IMR-90 (cell line): Measurements from ENCODE around the gene DCAF5. TPM values are rescaled to one million over a fixed set of nuclear protein-coding genes. Genes with fewer than 3 reads are reported as not detected.

Source experiments
- ATAC-seq: fragments of 200-7000 bp; cut with Tn5 transposase; 2 replicates; pipeline ENCODE4 v1.9.1; 2020; ENCODE audit warnings: low read depth, mild to moderate bottlenecking, moderate library complexity
- BruUV-seq: library from RNA; stranded (reverse); fragments of 400-500 nt; replicated peaks from 2 replicates; lab custom pipeline; 2021; lab: Mats Ljungman, UMichigan
- CTCF ChIA-PET: fragments of 300-600 bp; formaldehyde crosslinking; extraction: SDS; loops from one replicate; lab custom pipeline; 2021; ENCODE audit warnings: antibody characterized with exemption; lab: Yijun Ruan, JAX
- POLR2A ChIA-PET: fragments of 300-600 bp; sonication (Branson Sonifier 250); formaldehyde crosslinking; loops from one replicate; lab custom pipeline; 2022; ENCODE audit warnings: antibody characterized with exemption; ENCODE audit not compliant: unreplicated experiment; lab: Charles Lee
- DNase-seq: peaks from one replicate; pipeline ENCODE4 v3.0.0; 2013
- H2AFZ ChIP-seq: replicated peaks from 2 replicates; pipeline ENCODE3; 2013; ENCODE audit warnings: low read length, mild to moderate bottlenecking; ENCODE audit not compliant: poor library complexity
- H2AK5ac ChIP-seq: 2 replicates; pipeline ENCODE4 v1.6.1; 2013; ENCODE audit warnings: low read depth, low read length, inconsistent platforms
- H2AK9ac ChIP-seq: replicated peaks from 2 replicates; pipeline ENCODE3; 2013; ENCODE audit warnings: mild to moderate bottlenecking, low read depth, low read length, moderate library complexity; ENCODE audit not compliant: poor library complexity
- H2BK120ac ChIP-seq: 2 replicates; pipeline ENCODE4 v1.6.1; 2013; ENCODE audit warnings: low read depth, low read length, inconsistent platforms
- H2BK15ac ChIP-seq: 3 replicates; pipeline ENCODE4 v1.6.1; 2013; ENCODE audit warnings: low read depth, low read length, inconsistent platforms
- H2BK20ac ChIP-seq: 2 replicates; pipeline ENCODE4 v1.6.1; 2013; ENCODE audit warnings: low read depth, mild to moderate bottlenecking, inconsistent platforms, low read length, moderate library complexity
- H2BK5ac ChIP-seq: 2 replicates; pipeline ENCODE4 v1.6.1; 2013; ENCODE audit warnings: mild to moderate bottlenecking, low read depth, low read length, inconsistent platforms; ENCODE audit not compliant: poor library complexity, severe bottlenecking
- H3K14ac ChIP-seq: replicated peaks from 2 replicates; pipeline ENCODE4 v1.6.1; 2013; ENCODE audit warnings: low read depth, low read length, inconsistent platforms
- H3K18ac ChIP-seq: 2 replicates; pipeline ENCODE4 v1.6.1; 2013; ENCODE audit warnings: low read depth, low read length, control low read depth
- H3K23ac ChIP-seq: 2 replicates; pipeline ENCODE4 v1.6.1; 2013; ENCODE audit warnings: low read depth, low read length, inconsistent platforms
- H3K27ac ChIP-seq: 2 replicates; pipeline ENCODE4 v1.5.1; 2013; ENCODE audit warnings: mild to moderate bottlenecking, control low read depth, low read length; ENCODE audit not compliant: insufficient read depth
- H3K27me3 ChIP-seq: 2 replicates; pipeline ENCODE4 v1.6.1; 2013; ENCODE audit warnings: low read length; ENCODE audit not compliant: control insufficient read depth, insufficient read depth
- H3K36me3 ChIP-seq: 2 replicates; pipeline ENCODE4 v1.6.1; 2013; ENCODE audit warnings: low read length, mixed read lengths; ENCODE audit not compliant: control insufficient read depth, insufficient read depth
- H3K4ac ChIP-seq: 2 replicates; pipeline ENCODE4 v1.6.1; 2013; ENCODE audit warnings: low read depth, low read length, inconsistent platforms
- H3K4me1 ChIP-seq: 2 replicates; pipeline ENCODE4 v1.6.1; 2013; ENCODE audit warnings: low read length, mixed read lengths; ENCODE audit not compliant: control insufficient read depth, insufficient read depth
- H3K4me2 ChIP-seq: 2 replicates; pipeline ENCODE4 v1.6.1; 2013; ENCODE audit warnings: low read depth, mild to moderate bottlenecking, control low read depth, low read length, moderate library complexity
- H3K4me3 ChIP-seq: 2 replicates; pipeline ENCODE4 v1.5.1; 2013; ENCODE audit warnings: low read depth, mild to moderate bottlenecking, control low read depth, low read length, moderate library complexity; ENCODE audit not compliant: insufficient read depth
- H3K56ac ChIP-seq: 2 replicates; pipeline ENCODE4 v1.6.1; 2013; ENCODE audit warnings: low read length, inconsistent platforms; ENCODE audit not compliant: insufficient read depth; ENCODE audit errors: extremely low read depth
- H3K79me1 ChIP-seq, 2 experiments: 2 replicates each; pipeline ENCODE4 v1.6.1; 2013; ENCODE audit warnings: low read length in 2 of 2, inconsistent platforms in 1 of 2, low read depth in 1 of 2
- H3K9ac ChIP-seq: 2 replicates; pipeline ENCODE4 v1.6.1; 2013; ENCODE audit warnings: low read depth, low read length, control low read depth
- H3K9me1 ChIP-seq: 2 replicates; pipeline ENCODE4 v1.6.1; 2013; ENCODE audit warnings: low read length, inconsistent platforms; ENCODE audit not compliant: insufficient read depth
- H3K9me3 ChIP-seq: 2 replicates; pipeline ENCODE4 v1.6.1; 2013; ENCODE audit warnings: low read length; ENCODE audit not compliant: control insufficient read depth, insufficient read depth
- H4K20me1 ChIP-seq: 2 replicates; pipeline ENCODE4 v1.6.1; 2013; ENCODE audit warnings: low read length, inconsistent platforms; ENCODE audit not compliant: insufficient read depth
- H4K5ac ChIP-seq: 2 replicates; pipeline ENCODE4 v1.6.1; 2013; ENCODE audit warnings: mild to moderate bottlenecking, low read depth, low read length, control low read depth
- H4K8ac ChIP-seq, 2 experiments: 2 replicates each; pipeline ENCODE4 v1.6.1; 2013; ENCODE audit warnings: low read depth in 2 of 2, low read length in 2 of 2, control low read depth in 1 of 2, inconsistent platforms in 1 of 2
- H4K91ac ChIP-seq: 2 replicates; pipeline ENCODE4 v1.6.1; 2013; ENCODE audit warnings: low read depth, low read length, inconsistent platforms; ENCODE audit not compliant: insufficient read depth
- MAZ ChIP-seq: IDR thresholded peaks from 2 replicates; pipeline ENCODE4 v1.6.1; 2012; ENCODE audit warnings: low read depth, mild to moderate bottlenecking, low read length, improper control_type of control experiment, moderate library complexity, borderline replicate concordance
- WGBS, 2 experiments: methylation state at CpG; one replicate each; pipeline versions ENCODE4 v1.1.5 to v1.1.7; 2013; ENCODE audit warnings: missing lambda C conversion rate in 2 of 2; ENCODE audit not compliant: insufficient read length in 1 of 2; ENCODE audit errors: extremely low coverage in 2 of 2; 5-methylcytosine and 5-hydroxymethylcytosine counted together
- dilution Hi-C: fragments of 300-500 bp; cut with HindIII; formaldehyde crosslinking; loops from one replicate; pipeline ENCODE4 v1.14.3; 2018; ENCODE audit warnings: low sequenced_read_pairs; ENCODE audit not compliant: unreplicated experiment
- in situ Hi-C: fragments of 300-500 bp; cut with MboI; formaldehyde crosslinking; loops from 3 replicates; pipeline ENCODE4 v1.14.3; 2019; ENCODE audit warnings: low sequenced_read_pairs, inconsistent platforms, mixed read lengths
- intact Hi-C: fragments of 100-400 bp; cut with micrococcal nuclease; formaldehyde crosslinking; loops from 2 replicates; pipeline ENCODE4 v1.10.0; 2022
- polyA plus RNA-seq, 3 experiments: library from polyadenylated mRNA; depleted of rRNA; stranded (reverse); fragments of >200 nt; gene quantifications; 2 replicates each; pipeline ENCODE4 v1.2.3, GENCODE V29; 2012; ENCODE audit warnings: low replicate concordance in 1 of 3
- total RNA-seq: library from RNA; depleted of rRNA; stranded (reverse); fragments of >200 nt; gene quantifications from 2 replicates; pipeline ENCODE4 v1.2.3, GENCODE V29; 2012
- TF ChIP-seq, protein P1 (sequence below): conservative IDR thresholded peaks from 2 replicates; pipeline ENCODE4 v1.5.1; 2012; ENCODE audit warnings: mild to moderate bottlenecking, low read depth, low read length, improper control_type of control experiment

The DCAF5 gene
- total and polyA plus RNA-seq, 2 of the 4 experiments (the other 2 are of a cell fraction): 17.6 to 30.4 TPM

DNA sequence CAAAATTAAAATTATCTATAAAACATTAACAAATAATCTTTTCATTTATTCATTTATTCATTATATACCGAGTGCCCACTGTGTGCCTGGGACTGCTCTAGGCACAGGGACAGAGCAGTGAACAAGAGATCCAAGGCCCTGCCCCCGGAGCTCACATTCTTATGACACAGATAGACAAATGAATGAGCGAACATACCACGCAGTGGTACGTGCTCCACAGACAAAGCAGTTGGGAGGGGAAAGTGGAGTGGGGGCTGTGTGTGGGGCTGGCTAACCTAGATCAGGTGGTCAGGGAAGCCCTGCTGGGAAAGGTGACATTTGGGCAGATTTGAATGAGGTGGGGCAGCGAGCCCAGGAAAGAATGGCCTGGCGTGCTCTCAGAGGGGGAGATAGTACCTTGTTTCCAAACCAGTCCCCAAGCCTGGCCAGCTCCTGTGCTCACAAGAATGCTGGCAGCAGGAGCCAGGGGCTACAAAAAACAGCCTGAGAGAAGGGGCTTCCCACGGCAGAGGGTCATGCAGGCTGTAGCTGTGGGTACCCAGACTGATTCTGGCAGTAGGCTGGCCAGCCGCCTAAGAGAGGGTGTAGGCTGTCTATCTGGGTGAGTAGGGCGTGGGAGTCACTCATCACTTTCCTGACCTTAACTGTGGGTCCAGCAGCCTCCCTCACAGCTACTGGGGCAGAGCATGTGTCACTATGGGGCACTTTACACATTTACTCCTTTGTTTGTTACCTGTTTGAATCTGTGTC is 116.0 kb downstream of the DCAF5 start:
- Histone ChIP-seq H2BK20ac (no peak overlapping the region), H3K4me2 (no peak overlapping the region), H4K91ac (peak overlapping the region; percentile 57; the same call in 1 of the 2 replicates), H3K4ac (peak overlapping the region; percentile 25; the same call in 1 of the 2 replicates), H3K27ac (no peak overlapping the region), H4K5ac (no peak overlapping the region), H3K4me1 (peaks cover 31% of the 10 kb centered on the region), H2AFZ (peak overlapping the region; percentile 29), H2BK120ac (peak overlapping the region; percentile 25; the same call in 1 of the 2 replicates), H3K36me3 (no peaks in the 10 kb centered on the region), H3K4me3 (no peak overlapping the region), H4K20me1 (no peaks in the 10 kb centered on the region), H2AK5ac (peak overlapping the region; percentile 73), H2BK15ac (peak overlapping the region; percentile 31; the same call in 2 of the 3 replicates), H3K9me1 (peaks cover 33% of the 10 kb centered on the region), H3K9me3 (no peaks in the 10 kb centered on the region), H3K56ac (no peak overlapping the region), H2BK5ac (peak overlapping the region; percentile 16), H4K8ac (peak overlapping the region in 1 of 2 experiments; percentile 27; a peak in 2 of 4 replicates), H3K79me1 (peaks cover 0 to 22% of the 10 kb centered on the region in 2 experiments; a peak in 1 of 4 replicates), H3K18ac (0 out of 2 replicates have a peak overlapping the region, but pooled peaks have one; percentile 7), H3K14ac (no peak overlapping the region), H2AK9ac (peak overlapping the region; percentile 62), H3K23ac (no peak overlapping the region), H3K27me3 (no peaks in the 10 kb centered on the region), H3K9ac (no peak overlapping the region)
- no TSS peak for BruUV-seq
- intact Hi-C loops: no loop called here
- ChIA-PET CTCF (no interaction called here), POLR2A (no interaction called here)
- dilution Hi-C loops: no loop called here
- WGBS, 2 experiments: 84% methylated on average over 7 of the region's 10 CpGs; no CpG with 5 or more reads in 1 of the 2 experiments
- no peak for DNase-seq
- no peak for ATAC-seq
- TF ChIP-seq MAZ: peak; percentile 23; the same call in 1 of the 2 replicates
- TF ChIP-seq, protein P1, sequence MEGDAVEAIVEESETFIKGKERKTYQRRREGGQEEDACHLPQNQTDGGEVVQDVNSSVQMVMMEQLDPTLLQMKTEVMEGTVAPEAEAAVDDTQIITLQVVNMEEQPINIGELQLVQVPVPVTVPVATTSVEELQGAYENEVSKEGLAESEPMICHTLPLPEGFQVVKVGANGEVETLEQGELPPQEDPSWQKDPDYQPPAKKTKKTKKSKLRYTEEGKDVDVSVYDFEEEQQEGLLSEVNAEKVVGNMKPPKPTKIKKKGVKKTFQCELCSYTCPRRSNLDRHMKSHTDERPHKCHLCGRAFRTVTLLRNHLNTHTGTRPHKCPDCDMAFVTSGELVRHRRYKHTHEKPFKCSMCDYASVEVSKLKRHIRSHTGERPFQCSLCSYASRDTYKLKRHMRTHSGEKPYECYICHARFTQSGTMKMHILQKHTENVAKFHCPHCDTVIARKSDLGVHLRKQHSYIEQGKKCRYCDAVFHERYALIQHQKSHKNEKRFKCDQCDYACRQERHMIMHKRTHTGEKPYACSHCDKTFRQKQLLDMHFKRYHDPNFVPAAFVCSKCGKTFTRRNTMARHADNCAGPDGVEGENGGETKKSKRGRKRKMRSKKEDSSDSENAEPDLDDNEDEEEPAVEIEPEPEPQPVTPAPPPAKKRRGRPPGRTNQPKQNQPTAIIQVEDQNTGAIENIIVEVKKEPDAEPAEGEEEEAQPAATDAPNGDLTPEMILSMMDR: no peak
- in situ Hi-C loops: no loop called here
